Measurements from ENCODE around the gene OR51Q1. TPM values are rescaled to one million over a fixed set of nuclear protein-coding genes. Genes with fewer than 3 reads are reported as not detected.

OR51Q1 gene
- total RNA-seq, 3 donors from 2014 or later = not detected

DNA sequence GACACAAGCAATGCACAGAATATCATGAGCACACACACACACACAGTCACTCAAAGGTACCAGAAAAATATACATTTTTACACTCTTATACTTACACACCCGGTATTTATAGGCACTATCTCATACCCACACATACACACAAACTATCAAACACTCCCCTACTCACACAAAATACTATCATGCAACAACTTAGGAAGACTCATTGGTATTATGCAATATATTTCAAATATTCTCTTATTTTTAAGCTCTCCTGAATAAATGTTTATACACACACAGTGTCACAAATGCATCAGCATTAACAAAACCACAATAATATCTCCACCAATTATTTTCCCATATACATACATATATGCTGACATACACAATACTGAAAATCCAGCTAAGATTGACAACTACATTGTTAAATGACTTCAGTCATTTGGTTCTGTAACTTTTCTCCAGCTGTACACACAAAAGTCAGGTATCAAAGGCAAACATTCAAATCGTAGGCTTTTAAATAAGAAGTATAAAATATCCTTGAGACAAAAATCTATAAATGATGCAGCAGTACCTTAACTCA, 22.0 kb downstream of the OR51Q1 start:
- ATAC-seq = no peak
- intact Hi-C loops (cut with DNase I, micrococcal nuclease) = no loop called here
- Histone ChIP-seq H3K4me3 (no peak overlapping the region), H3K9me3 (no peaks in the 10 kb centered on the region), H3K4me1 (ENCODE audit: low read depth) (no peaks in the 10 kb centered on the region), H3K36me3 (ENCODE audit: low read depth) (no peaks in the 10 kb centered on the region)
- TF ChIP-seq, protein P1, sequence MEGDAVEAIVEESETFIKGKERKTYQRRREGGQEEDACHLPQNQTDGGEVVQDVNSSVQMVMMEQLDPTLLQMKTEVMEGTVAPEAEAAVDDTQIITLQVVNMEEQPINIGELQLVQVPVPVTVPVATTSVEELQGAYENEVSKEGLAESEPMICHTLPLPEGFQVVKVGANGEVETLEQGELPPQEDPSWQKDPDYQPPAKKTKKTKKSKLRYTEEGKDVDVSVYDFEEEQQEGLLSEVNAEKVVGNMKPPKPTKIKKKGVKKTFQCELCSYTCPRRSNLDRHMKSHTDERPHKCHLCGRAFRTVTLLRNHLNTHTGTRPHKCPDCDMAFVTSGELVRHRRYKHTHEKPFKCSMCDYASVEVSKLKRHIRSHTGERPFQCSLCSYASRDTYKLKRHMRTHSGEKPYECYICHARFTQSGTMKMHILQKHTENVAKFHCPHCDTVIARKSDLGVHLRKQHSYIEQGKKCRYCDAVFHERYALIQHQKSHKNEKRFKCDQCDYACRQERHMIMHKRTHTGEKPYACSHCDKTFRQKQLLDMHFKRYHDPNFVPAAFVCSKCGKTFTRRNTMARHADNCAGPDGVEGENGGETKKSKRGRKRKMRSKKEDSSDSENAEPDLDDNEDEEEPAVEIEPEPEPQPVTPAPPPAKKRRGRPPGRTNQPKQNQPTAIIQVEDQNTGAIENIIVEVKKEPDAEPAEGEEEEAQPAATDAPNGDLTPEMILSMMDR (IDR thresholded peaks at IDR 0.05) = no peak
- no peak for DNase-seq

DNA sequence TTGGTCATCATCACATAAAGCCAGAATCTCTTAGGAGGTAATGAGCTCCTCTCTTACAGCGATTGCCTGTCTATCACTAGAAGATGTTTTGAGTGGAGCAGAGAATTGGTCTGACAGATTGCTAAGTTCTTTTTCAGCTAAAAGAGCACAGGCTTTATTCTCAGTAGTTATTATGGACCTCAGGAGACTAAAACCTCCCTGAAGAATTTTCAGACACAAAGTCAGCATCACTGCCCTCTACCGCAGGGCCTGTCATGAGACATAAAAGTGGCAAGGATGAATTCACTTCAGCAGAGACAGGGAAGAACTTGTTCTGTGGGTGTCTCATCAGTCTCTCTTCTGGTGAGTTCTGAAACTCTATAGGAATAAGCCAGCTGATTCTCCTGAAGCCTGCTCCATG, 27.1 kb downstream of the OR51Q1 start, which contains the start of gene OR51I2:
TSS of gene OR51I2 (plus strand) at position 301 of the 400 bp plus-strand sequence. CDS start 4,166 bp downstream, outside the sequence.
- DNase-seq (no peak), ATAC-seq (no peak)
- Histone ChIP-seq H3K4me3 (no peak within 1 kb of the TSS), H3K4me1 (ENCODE audit: low read depth) (no peaks in the 10 kb centered on the region), H3K36me3 (ENCODE audit: low read depth) (no peaks in the 10 kb centered on the region), H3K9me3 (no peaks in the 10 kb centered on the region)
- intact Hi-C loops (cut with DNase I, micrococcal nuclease) = no loop called here
- TF ChIP-seq, protein P1 (IDR thresholded peaks at IDR 0.05) = no peak

DNA sequence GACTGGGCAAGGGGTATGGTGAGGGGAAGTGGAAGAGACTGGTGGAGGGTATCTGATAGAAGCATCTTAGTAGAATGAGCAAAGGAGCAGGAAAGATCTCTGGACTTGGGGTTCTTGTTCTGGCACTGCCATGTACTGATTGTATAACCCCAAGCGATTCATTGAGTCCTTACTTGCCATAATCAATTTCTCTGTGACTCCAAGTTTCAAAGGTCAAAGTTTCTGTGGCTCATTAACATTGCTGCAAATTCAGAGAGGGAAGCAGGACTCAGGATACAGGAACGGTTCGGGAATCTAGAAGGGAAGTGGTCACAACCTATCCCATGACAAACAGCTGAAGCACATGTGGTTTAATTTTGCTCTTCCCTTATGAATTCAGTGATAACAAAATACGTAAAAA, 27.5 kb downstream of the OR51Q1 start:
- ATAC-seq (no peak), DNase-seq (no peak)
- TF ChIP-seq, protein P1 (IDR thresholded peaks at IDR 0.05) = no peak
- H3K36me3 ChIP-seq (ENCODE audit: low read depth) = no peaks in the 10 kb centered on the region
- H3K9me3 ChIP-seq = no peaks in the 10 kb centered on the region
- intact Hi-C loops (cut with DNase I, micrococcal nuclease) = no loop called here
- H3K4me3 ChIP-seq = no peak overlapping the region
- no peaks in the 10 kb centered on the region for H3K4me1 ChIP-seq (ENCODE audit: low read depth)

DNA sequence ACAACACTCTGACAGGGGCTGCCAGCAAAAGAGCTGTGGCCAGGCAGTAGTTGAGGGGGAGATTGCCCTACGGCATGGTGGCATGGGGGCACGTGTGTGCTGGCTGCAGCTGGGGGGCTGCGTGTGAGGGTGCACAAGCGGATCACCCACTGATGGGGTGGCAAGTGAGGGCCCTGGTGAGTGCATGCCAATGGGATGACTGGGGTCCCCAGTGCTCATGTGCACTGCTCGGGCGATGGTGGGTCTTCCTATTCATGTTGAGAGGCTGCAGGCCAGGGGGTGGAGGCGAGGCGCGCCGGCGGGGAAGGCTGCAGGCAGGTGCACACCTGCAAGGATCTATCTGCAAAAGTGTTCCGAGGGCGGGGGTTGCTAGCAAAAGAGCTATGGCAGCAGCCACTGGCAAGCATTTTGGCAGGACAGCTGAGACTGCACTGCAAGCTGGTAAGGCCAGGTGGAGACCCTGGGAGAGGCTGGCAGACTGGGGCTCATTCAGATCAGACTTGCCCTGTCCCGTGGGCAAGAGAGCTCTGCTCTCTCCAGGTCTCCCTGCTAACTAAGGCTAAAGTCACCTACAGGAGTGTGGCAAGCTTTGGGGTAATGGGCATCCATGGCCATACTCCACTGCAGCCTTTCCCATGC, 39.2 kb downstream of the OR51Q1 start:
- H3K4me1 ChIP-seq (ENCODE audit: low read depth) = no peaks in the 10 kb centered on the region
- no peak overlapping the region for H3K4me3 ChIP-seq
- TF ChIP-seq, protein P1 (IDR thresholded peaks at IDR 0.05) = no peak
- DNase-seq (peak in 1 of 3 donors; percentile 36), ATAC-seq (no peak)
- H3K9me3 ChIP-seq = no peaks in the 10 kb centered on the region
- intact Hi-C loops (cut with DNase I, micrococcal nuclease) = no loop called here
- H3K36me3 ChIP-seq (ENCODE audit: low read depth) = no peaks in the 10 kb centered on the region

DNA sequence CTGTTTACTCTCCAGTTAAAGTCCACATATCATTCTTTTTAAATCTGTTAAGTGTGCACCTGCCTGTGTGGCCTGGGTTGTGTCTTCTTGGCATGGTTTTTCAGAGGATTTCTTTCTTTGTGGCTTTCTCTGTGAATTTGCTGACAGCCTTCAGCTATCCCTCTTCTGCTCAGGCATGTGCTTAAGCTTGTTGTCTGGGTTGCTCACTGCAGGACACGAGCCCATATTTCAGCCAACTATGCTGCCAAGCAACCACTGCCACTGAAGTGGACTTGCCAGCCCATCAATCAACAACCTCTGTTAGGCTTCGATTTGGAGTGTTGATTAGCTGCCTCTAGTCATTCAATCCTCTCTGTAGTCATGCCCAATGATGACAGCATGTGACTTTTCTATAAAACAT, 45.6 kb downstream of the OR51Q1 start:
- no peaks in the 10 kb centered on the region for H3K4me1 ChIP-seq (ENCODE audit: low read depth)
- TF ChIP-seq, protein P1 (IDR thresholded peaks at IDR 0.05) = no peak
- ATAC-seq = no peak

More for the DNA sequence above, 45.6 kb downstream of the OR51Q1 start:
- no peaks in the 10 kb centered on the region for H3K36me3 ChIP-seq (ENCODE audit: low read depth)
- no peaks in the 10 kb centered on the region for H3K9me3 ChIP-seq
- no peak overlapping the region for H3K4me3 ChIP-seq
- intact Hi-C loops (cut with DNase I, micrococcal nuclease) = no loop called here
- DNase-seq = no peak

Other genes with a start within 250 kb of the OR51Q1 start
- not detected for gene OR51V1, start 221.4 kb upstream of the OR51Q1 start, total RNA-seq
- 10 to 100 TPM in 1 of 3 donors, 1 to 10 TPM in 2; 2.5 to 11.1 (median 3.3) TPM for gene HBB, start 195.0 kb upstream of the OR51Q1 start, total RNA-seq
- gene HBD, start 187.6 kb upstream of the OR51Q1 start, total RNA-seq = not detected
- gene HBG1, start 172.3 kb upstream of the OR51Q1 start, total RNA-seq = not detected
- not detected for gene HBG2, start 167.3 kb upstream of the OR51Q1 start, total RNA-seq
- gene HBE1, start 152.2 kb upstream of the OR51Q1 start, total RNA-seq = not detected
- gene OR51B4, start 120.2 kb upstream of the OR51Q1 start, total RNA-seq = not detected
- not detected for gene OR51B2, start 97.8 kb upstream of the OR51Q1 start, total RNA-seq
- not detected for gene OR51B5, start 78.6 kb upstream of the OR51Q1 start, total RNA-seq
- not detected for gene OR51B6, start 70.6 kb upstream of the OR51Q1 start, total RNA-seq
- not detected for gene OR51M1, start 38.3 kb upstream of the OR51Q1 start, total RNA-seq
- not detected for gene OR51I1, start 19.4 kb downstream of the OR51Q1 start, total RNA-seq
- gene OR51I2, start 27.2 kb downstream of the OR51Q1 start, total RNA-seq = not detected
- gene OR52D1, start 66.6 kb downstream of the OR51Q1 start, total RNA-seq = not detected
- gene UBQLN3, start 87.8 kb downstream of the OR51Q1 start, total RNA-seq = under 1 TPM in 2 of 3 donors, not detected in 1; 0.22 to 0.23 TPM
- under 1 TPM; 0.32 to 0.49 (median 0.34) TPM for gene UBQLNL, start 94.6 kb downstream of the OR51Q1 start, total RNA-seq
- gene OR52H1, start 126.4 kb downstream of the OR51Q1 start, total RNA-seq = under 1 TPM; 0.28 to 0.46 (median 0.39) TPM
- gene OR52B6, start 158.8 kb downstream of the OR51Q1 start, total RNA-seq = not detected
- gene TRIM6, start 174.5 kb downstream of the OR51Q1 start, total RNA-seq = 1 to 10 TPM in 1 of 3 donors, under 1 TPM in 2; 0.43 to 4.6 (median 0.92) TPM
- gene TRIM34, start 202.9 kb downstream of the OR51Q1 start, total RNA-seq = 10 to 100 TPM in 1 of 3 donors, 1 to 10 TPM in 2; 7.3 to 11.9 (median 8.5) TPM

All from mucosa of descending colon (tissue), 3 donors.